Common myeloid progenitor, CD34-positive (primary cell): ENCODE measurements around the gene DARS1.

Source experiments
- CTCF ChIA-PET: fragments of 350-600 bp; sonication (Branson Sonifier 250); formaldehyde crosslinking; loops from one replicate; lab custom pipeline; 2021; ENCODE audit warnings: antibody characterized with exemption; lab: Charles Lee
- POLR2A ChIA-PET: fragments of 350-600 bp; sonication (Branson Sonifier 250); formaldehyde crosslinking; loops from one replicate; lab custom pipeline; 2021; ENCODE audit warnings: antibody characterized with exemption; lab: Charles Lee
- DNase-seq, 3 donors: peaks; one replicate each; pipeline versions ENCODE4 v3.0.0 to v3.0.0-alpha.2; 2013
- H3K27ac ChIP-seq, 2 experiments: 1 replicate in 1 of 2; 2 replicates in 1 of 2; pipeline ENCODE4 v1.7.0; 2013; ENCODE audit warnings: inconsistent platforms in 2 of 2, low read length in 2 of 2, mild to moderate bottlenecking in 2 of 2, low read depth in 1 of 2, moderate library complexity in 1 of 2; ENCODE audit not compliant: severe bottlenecking in 2 of 2, insufficient read depth in 1 of 2, poor library complexity in 1 of 2
- H3K27me3 ChIP-seq, 5 experiments: replicated peaks in 2 of 5; 1 replicate in 3 of 5; 2 replicates in 2 of 5; pipeline versions ENCODE4 v1.6.1 to v1.7.0; 2013; ENCODE audit warnings: low read length in 4 of 5, mild to moderate bottlenecking in 2 of 5, moderate library complexity in 2 of 5, inconsistent platforms in 1 of 5; ENCODE audit not compliant: insufficient read depth in 5 of 5, control insufficient read depth in 4 of 5
- H3K36me3 ChIP-seq, 4 experiments: 1 replicate in 2 of 4; 2 replicates in 2 of 4; pipeline versions ENCODE4 v1.6.1 to v1.7.0; 2013; ENCODE audit warnings: low read length in 3 of 4, control low read depth in 1 of 4, mild to moderate bottlenecking in 1 of 4; ENCODE audit not compliant: control insufficient read depth in 4 of 4, insufficient read depth in 4 of 4
- H3K4me1 ChIP-seq, 4 experiments: 1 replicate in 3 of 4; 2 replicates in 1 of 4; pipeline versions ENCODE4 v1.6.1 to v1.7.1; 2013; ENCODE audit warnings: low read length in 3 of 4, mild to moderate bottlenecking in 3 of 4, control low read depth in 1 of 4, inconsistent platforms in 1 of 4, moderate library complexity in 1 of 4; ENCODE audit not compliant: control insufficient read depth in 4 of 4, insufficient read depth in 4 of 4; ENCODE audit errors: control extremely low read depth in 1 of 4
- H3K4me3 ChIP-seq, 7 experiments: 1 replicate in 4 of 7; 2 replicates in 3 of 7; pipeline versions ENCODE4 v1.5.1 to v1.7.0; 2013; ENCODE audit warnings: mild to moderate bottlenecking in 7 of 7, low read length in 6 of 7, moderate library complexity in 6 of 7, inconsistent platforms in 2 of 7, low read depth in 2 of 7, control low read depth in 1 of 7; ENCODE audit not compliant: insufficient read depth in 4 of 7, control insufficient read depth in 1 of 7; ENCODE audit errors: extremely low read depth in 1 of 7
- H3K9me3 ChIP-seq, 5 experiments: 1 replicate in 4 of 5; 2 replicates in 1 of 5; pipeline versions ENCODE4 v1.6.1 to v1.7.1; 2013; ENCODE audit warnings: low read length in 4 of 5, mild to moderate bottlenecking in 2 of 5, inconsistent platforms in 1 of 5, low read depth in 1 of 5, moderate library complexity in 1 of 5; ENCODE audit not compliant: control insufficient read depth in 4 of 5, insufficient read depth in 2 of 5; ENCODE audit errors: control extremely low read depth in 1 of 5
- WGBS: methylation state at CpG from one replicate; pipeline ENCODE4 v1.1.5; 2013; ENCODE audit not compliant: insufficient coverage; 5-methylcytosine and 5-hydroxymethylcytosine counted together

Gene DARS1

DNA sequence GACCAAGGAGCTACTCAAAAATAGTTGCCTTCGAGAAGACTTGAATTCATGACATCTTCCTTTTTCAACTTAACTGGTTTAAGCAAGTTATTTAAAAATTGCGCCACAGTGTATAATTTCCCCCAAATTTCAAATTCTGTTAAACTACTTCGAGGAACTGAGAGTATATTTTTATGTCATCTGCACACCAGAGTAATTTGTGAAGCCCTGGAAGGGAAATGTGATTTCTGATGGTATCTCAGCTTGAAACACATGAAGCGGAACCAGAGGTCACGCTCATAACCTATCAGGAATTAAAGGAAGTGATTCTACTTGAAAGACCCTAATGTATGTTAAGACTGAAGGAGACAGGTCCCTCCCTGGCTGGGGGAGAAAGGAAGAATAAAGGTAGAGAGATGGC is 33.9 kb upstream of the DARS1 start:
- CTCF ChIA-PET: interaction anchor here (0.6 to 1.6 kb wide), 4 partner anchors 11 to 365 kb away, joined by 3 to 6 read pairs (median 4); no protein-coding TSS in a partner anchor
- POLR2A ChIA-PET: interaction anchor here (0.5 to 0.7 kb wide), 2 partner anchors 12 to 153 kb away, joined by 3 to 4 read pairs; no protein-coding TSS in a partner anchor
- Histone ChIP-seq H3K9me3 (no peaks in the 10 kb centered on the region), H3K27me3 (no peaks in the 10 kb centered on the region), H3K27ac (no peak overlapping the region), H3K4me1 (peaks cover 12 to 37% (median 21%) of the 10 kb centered on the region in 4 experiments), H3K4me3 (no peak overlapping the region), H3K36me3 (no peaks in the 10 kb centered on the region)
- peak; percentile 38 to 80 (median 72) for DNase-seq
- WGBS: 0% methylated on average over 2 of the region's 5 CpGs

DNA sequence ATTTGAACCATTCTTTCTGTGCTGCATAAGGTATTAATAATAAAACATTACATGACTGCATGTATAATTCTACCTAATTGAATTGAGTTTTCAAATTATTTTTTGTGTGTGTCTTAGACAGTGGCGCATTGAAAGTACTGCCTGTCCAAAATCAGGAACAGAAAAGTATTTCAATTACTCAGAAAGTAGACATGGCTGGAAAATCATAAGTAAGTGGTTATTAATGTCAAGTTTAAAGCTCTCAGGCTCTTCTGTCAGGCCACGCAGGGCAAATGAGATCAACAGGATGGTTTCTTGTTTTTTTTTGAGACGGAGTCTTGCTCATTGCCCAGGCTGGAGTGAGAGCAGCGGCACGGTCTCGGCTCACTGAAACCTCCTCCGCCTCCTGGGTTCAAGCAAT is 32.4 kb upstream of the DARS1 start:
- CTCF ChIA-PET: interaction anchor here (1.2 to 1.9 kb wide), 3 partner anchors 9 to 367 kb away, joined by 3 to 5 read pairs (median 4); no protein-coding TSS in a partner anchor
- H3K36me3 ChIP-seq: no peaks in the 10 kb centered on the region
- WGBS: 97% methylated on average over 7 of the region's 7 CpGs
- no peak overlapping the region for H3K27ac ChIP-seq
- peaks cover 16 to 41% (median 27%) of the 10 kb centered on the region in 4 experiments for H3K4me1 ChIP-seq
- no peaks in the 10 kb centered on the region for H3K9me3 ChIP-seq
- H3K4me3 ChIP-seq: no peak overlapping the region
- POLR2A ChIA-PET: interaction anchor here (0.6 kb wide), 1 partner anchor 19 kb away, joined by 4 read pairs; no protein-coding TSS in a partner anchor
- no peaks in the 10 kb centered on the region for H3K27me3 ChIP-seq
- DNase-seq: no peak

DNA sequence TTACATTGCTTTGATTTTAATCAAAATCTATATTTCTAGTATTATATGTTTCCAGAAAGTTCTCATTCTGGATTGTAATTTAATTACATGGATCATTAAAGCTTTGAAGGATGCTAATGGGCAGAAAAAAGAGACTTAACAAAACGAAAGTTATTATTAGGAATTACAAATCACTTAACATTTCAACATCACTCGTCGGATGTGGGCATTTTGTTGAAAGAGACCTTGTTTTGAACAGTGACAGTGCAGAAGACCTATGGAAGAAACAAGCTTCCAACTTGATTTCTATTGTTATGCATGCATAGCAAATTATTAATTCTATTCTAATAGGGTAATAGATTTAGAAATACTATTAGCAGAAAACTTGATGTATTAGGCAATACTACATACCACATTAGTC is 31.4 kb upstream of the DARS1 start:
- POLR2A ChIA-PET: no interaction called here
- no peak for DNase-seq
- 83% methylated on average over 2 of the region's 3 CpGs for WGBS
- CTCF ChIA-PET: interaction anchor here (1.0 to 1.9 kb wide), 6 partner anchors 9 to 368 kb away, joined by 3 to 5 read pairs (median 4); no protein-coding TSS in a partner anchor
- Histone ChIP-seq H3K4me1 (peaks cover 16 to 34% (median 26%) of the 10 kb centered on the region in 4 experiments), H3K9me3 (no peaks in the 10 kb centered on the region), H3K27ac (no peak overlapping the region), H3K27me3 (no peaks in the 10 kb centered on the region), H3K36me3 (no peaks in the 10 kb centered on the region), H3K4me3 (no peak overlapping the region)

DNA sequence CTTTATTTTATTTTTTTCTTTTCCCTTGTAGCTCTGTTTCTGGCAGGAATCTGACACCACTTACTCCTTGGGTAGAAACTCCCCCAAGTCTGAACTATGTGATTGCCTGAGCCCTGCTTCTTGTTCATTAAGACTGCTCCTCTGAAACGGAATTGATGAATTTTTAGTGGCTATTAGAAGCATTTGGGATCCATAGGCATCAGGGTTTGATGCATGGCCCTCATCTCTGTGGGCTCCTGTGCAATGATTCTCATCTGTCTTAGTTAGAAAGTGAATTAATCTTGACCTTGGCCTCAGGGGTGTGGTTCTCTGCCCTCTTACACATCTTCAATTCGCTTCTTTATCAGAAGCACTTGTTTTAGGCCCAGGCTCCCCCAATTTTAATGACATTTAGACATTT is 31.0 kb upstream of the DARS1 start:
- ChIA-PET CTCF (interaction anchor here (1.0 to 1.9 kb wide), 5 partner anchors 8 to 364 kb away, joined by 3 to 5 read pairs (median 3); no protein-coding TSS in a partner anchor), POLR2A (no interaction called here)
- Histone ChIP-seq H3K4me1 (peaks cover 16 to 34% (median 27%) of the 10 kb centered on the region in 4 experiments), H3K9me3 (no peaks in the 10 kb centered on the region), H3K27me3 (no peaks in the 10 kb centered on the region), H3K27ac (no peak overlapping the region), H3K36me3 (no peaks in the 10 kb centered on the region), H3K4me3 (no peak overlapping the region)
- WGBS: 100% methylated on average over 1 of the region's 2 CpGs
- no peak for DNase-seq

DNA sequence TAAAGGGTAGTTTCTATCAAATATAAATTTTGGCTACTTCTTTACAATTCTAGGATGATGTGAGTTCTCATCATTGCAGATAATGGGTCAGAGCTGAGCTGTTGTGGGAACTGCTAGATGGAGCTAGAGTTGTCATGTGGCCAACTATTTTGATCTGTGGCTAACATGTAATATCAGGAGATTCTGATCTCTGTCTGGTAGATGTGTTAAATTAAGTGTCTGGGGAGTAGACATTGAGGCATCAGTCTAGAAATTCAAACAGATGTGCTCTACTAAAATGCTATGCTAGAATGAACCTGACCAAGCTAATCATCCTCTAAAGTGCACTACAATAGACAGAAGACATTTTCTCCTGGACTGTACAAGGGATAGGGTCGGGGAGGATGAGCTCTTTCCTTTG is 30.3 kb upstream of the DARS1 start:
- Histone ChIP-seq H3K27me3 (no peaks in the 10 kb centered on the region), H3K9me3 (no peaks in the 10 kb centered on the region), H3K36me3 (no peaks in the 10 kb centered on the region), H3K27ac (no peak overlapping the region), H3K4me3 (no peak overlapping the region), H3K4me1 (peaks cover 16 to 34% (median 28%) of the 10 kb centered on the region in 4 experiments)
- ChIA-PET POLR2A (interaction anchor here (0.6 kb wide), 1 partner anchor 303 kb away, joined by 4 read pairs; no protein-coding TSS in a partner anchor), CTCF (interaction anchor here (1.0 to 1.9 kb wide), 6 partner anchors 7 to 365 kb away, joined by 3 to 5 read pairs (median 4); no protein-coding TSS in a partner anchor)
- 100% methylated on average over 1 of the region's 1 CpG for WGBS
- no peak for DNase-seq

DNA sequence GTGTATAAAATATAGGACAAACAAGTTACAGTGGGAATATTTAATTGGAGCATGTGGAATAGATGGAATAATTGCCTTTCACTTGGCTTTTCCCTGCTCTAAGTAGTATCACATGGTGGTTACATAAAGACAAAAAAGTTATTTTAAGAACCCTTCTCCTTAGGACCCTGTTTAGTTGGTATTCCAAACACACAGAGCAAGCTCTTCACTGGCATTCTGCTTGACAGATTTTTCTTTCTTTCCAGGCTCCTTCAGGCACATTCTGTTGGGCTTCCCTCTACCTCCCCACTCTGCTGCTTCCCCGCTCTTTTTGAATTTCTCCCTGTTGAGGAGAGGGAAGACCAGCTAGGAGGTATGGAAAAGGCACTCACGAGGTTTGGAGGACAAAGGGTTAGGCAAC is 29.0 kb upstream of the DARS1 start:
- Histone ChIP-seq H3K27ac (no peak overlapping the region), H3K9me3 (no peaks in the 10 kb centered on the region), H3K4me1 (peaks cover 11 to 29% (median 26%) of the 10 kb centered on the region in 4 experiments), H3K4me3 (no peak overlapping the region), H3K27me3 (no peaks in the 10 kb centered on the region), H3K36me3 (no peaks in the 10 kb centered on the region)
- POLR2A ChIA-PET: no interaction called here
- DNase-seq: no peak
- CTCF ChIA-PET: interaction anchor here (1.2 to 1.7 kb wide), 2 partner anchors 11 to 13 kb away, joined by 3 to 5 read pairs; no protein-coding TSS in a partner anchor
- no CpG with 5 or more reads among the region's 2 CpGs for WGBS

DNA sequence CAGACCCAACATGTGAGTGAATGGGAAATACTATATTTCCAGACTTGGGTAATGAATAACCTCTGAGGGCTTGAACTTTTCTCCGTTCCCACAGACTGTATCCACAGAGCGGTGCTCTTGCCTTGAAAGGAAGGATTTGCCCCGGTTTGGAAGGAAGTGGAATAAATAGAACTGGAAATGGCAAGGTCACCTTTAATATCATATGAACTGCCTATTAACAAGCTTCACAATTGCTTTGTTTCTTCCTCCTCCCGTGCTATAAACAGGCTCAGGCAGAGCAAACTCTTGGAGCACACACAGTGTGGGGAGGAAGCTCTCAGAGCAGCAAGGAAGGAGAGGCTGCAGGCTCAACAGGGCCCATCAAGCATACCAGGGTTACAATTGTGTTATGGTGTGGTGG is 28.5 kb upstream of the DARS1 start:
- DNase-seq: no peak
- ChIA-PET CTCF (interaction anchor here (1.2 kb wide), 1 partner anchor 13 kb away, joined by 3 read pairs; no protein-coding TSS in a partner anchor), POLR2A (no interaction called here)
- no peak overlapping the region for H3K27ac ChIP-seq
- no peaks in the 10 kb centered on the region for H3K9me3 ChIP-seq
- peaks cover 8 to 29% (median 25%) of the 10 kb centered on the region in 4 experiments for H3K4me1 ChIP-seq
- H3K36me3 ChIP-seq: no peaks in the 10 kb centered on the region
- no CpG with 5 or more reads among the region's 4 CpGs for WGBS
- H3K27me3 ChIP-seq: no peaks in the 10 kb centered on the region
- H3K4me3 ChIP-seq: no peak overlapping the region
